GM23338 (cell line): ENCODE results near the gene STIP1.

Source experiments
- POLR2AphosphoS5 ChIP-seq: IDR thresholded peaks from 2 replicates; pipeline ENCODE4 v1.6.1; 2016; ENCODE audit warnings: antibody characterized with exemption, low read depth
- TF ChIP-seq, protein P1 (sequence below), 2 experiments: fragments of 200-600 bp in 1 of 2; sonication (generic) in 1 of 2; conservative IDR thresholded peaks; 2 replicates each; pipeline versions ENCODE4 v1.5.1 to v1.6.1; 2016 to 2017; ENCODE audit warnings: antibody characterized with exemption in 2 of 2, low read depth in 2 of 2, mild to moderate bottlenecking in 2 of 2, moderate library complexity in 1 of 2

DNA sequence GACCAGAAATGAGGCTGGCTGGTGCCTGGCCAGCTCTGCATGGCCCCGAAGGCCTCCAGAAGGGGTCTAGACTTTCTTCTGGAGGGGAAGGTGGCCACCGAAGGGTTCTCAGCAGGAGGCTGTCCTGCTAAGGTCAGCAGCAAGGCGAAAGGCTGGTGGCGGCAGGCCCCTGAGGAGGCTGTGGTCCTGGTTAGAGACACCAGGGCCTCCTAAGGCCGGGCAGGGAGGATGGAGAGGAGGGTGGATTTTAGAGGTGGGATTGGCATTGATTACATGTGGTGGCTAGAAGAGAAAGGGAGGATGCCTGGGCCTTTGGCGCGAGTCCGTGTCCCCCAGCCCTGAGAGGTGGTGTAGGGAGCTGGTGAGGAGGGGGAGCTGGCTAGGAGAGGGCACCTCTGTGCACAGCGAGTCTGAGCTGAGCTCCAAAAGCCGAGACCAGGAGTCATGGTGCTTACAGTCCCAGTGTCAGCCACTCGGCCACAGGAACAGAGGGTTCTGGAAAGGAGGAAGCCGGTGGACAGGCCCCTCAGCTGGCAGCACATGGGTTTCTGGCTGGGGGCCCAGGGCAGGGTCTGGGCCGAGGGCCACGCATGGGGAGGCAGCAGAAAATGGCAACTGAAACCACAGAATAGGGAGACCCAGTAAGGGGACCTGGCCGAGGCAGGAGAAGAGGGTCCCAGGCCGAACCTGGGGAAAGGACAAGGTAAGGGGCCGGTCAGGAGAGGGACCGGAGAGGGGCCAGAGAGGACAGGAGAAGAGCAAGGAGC lies 23.0 kb downstream of the STIP1 start:
- TF ChIP-seq, protein P1, sequence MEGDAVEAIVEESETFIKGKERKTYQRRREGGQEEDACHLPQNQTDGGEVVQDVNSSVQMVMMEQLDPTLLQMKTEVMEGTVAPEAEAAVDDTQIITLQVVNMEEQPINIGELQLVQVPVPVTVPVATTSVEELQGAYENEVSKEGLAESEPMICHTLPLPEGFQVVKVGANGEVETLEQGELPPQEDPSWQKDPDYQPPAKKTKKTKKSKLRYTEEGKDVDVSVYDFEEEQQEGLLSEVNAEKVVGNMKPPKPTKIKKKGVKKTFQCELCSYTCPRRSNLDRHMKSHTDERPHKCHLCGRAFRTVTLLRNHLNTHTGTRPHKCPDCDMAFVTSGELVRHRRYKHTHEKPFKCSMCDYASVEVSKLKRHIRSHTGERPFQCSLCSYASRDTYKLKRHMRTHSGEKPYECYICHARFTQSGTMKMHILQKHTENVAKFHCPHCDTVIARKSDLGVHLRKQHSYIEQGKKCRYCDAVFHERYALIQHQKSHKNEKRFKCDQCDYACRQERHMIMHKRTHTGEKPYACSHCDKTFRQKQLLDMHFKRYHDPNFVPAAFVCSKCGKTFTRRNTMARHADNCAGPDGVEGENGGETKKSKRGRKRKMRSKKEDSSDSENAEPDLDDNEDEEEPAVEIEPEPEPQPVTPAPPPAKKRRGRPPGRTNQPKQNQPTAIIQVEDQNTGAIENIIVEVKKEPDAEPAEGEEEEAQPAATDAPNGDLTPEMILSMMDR (conservative IDR thresholded peaks at IDR 0.05; ENCODE audit: low read depth in 2 of 2), result no peak
- no peak for TF ChIP-seq POLR2AphosphoS5
